NCI-H446 (cell line): Measurements from ENCODE around the gene MT1E.
"Not testable (repeated sequence)": the region's sequence is repeated elsewhere in the genome, so short reads cannot be mapped to it uniquely, and the experiment has no call there.

Experiments used
- DNase-seq, 2 experiments: peaks; one replicate each; lab custom pipeline; 2025; lab: John Stamatoyannopoulos, UW

MT1E gene

GRCh38 chr16:56625140-56625942, at the start of gene MT1E:
Gene MT1E (plus strand): TSS chr16:56625781. CDS start chr16:56625852, 71 bp downstream.
- no peak for DNase-seq

GRCh38 chr16:56576585-56577299, 48.8 kb upstream of the MT1E start:
- no peak for DNase-seq

GRCh38 chr16:56577300-56577625, 48.3 kb upstream of the MT1E start:
- DNase-seq, result no peak

GRCh38 chr16:56580391-56581048, 45.1 kb upstream of the MT1E start:
- DNase-seq, result no peak

GRCh38 chr16:56582911-56583310, 42.7 kb upstream of the MT1E start:
- not testable (repeated sequence) for DNase-seq

GRCh38 chr16:56583351-56584168, 42.0 kb upstream of the MT1E start:
- no peak for DNase-seq

GRCh38 chr16:56584276-56584675, 41.3 kb upstream of the MT1E start:
- no peak for DNase-seq

GRCh38 chr16:56588781-56589140, 36.8 kb upstream of the MT1E start:
- no peak for DNase-seq

- DNase-seq, result no peak
These were observed 36.2 kb upstream of the MT1E start, which contains the start of gene MT3 for GRCh38 chr16:56589141-56590039. Gene MT3 (plus strand): TSS chr16:56589528. CDS start chr16:56589591, 63 bp downstream.

GRCh38 chr16:56591377-56592060, 34.1 kb upstream of the MT1E start:
- no peak for DNase-seq

GRCh38 chr16:56593573-56594291, 31.8 kb upstream of the MT1E start:
- DNase-seq, result no peak

- DNase-seq, result no peak
These were observed 31.3 kb upstream of the MT1E start for GRCh38 chr16:56594292-56594619.

- peak in 1 of 2 experiments; percentile 27 for DNase-seq
These were observed 25.1 kb upstream of the MT1E start for GRCh38 chr16:56600398-56600999.

- DNase-seq, result no peak
These were observed 24.3 kb upstream of the MT1E start for GRCh38 chr16:56601325-56601724.

GRCh38 chr16:56603589-56603988, 22.0 kb upstream of the MT1E start:
- no peak for DNase-seq

- DNase-seq, result no peak
These were observed 20.6 kb upstream of the MT1E start for GRCh38 chr16:56604966-56605365.

GRCh38 chr16:56605475-56605874, 20.1 kb upstream of the MT1E start:
- DNase-seq, result no peak

GRCh38 chr16:56606071-56606475, 19.5 kb upstream of the MT1E start:
- DNase-seq, result no peak

- peak; percentile 48 to 78 for DNase-seq
These were observed 19.0 kb upstream of the MT1E start for GRCh38 chr16:56606476-56607108.
